ENCODE results near the gene ALDH1B1. TPM values are rescaled to one million over a fixed set of nuclear protein-coding genes. Genes with fewer than 3 reads are reported as not detected.

The ALDH1B1 gene
- total RNA-seq, 6 experiments from 2014 or later: 34.5 to 42.0 (median 37.2) TPM

GRCh38 chr9:38428062-38428461 lies 35.6 kb downstream of the ALDH1B1 start:
- peaks cover 39% of the 10 kb centered on the region for H3K27me3 Mint-ChIP-seq (ENCODE audit: insufficient read depth)
- no peak overlapping the region for H3K4me3 Mint-ChIP-seq
- TF ChIP-seq, protein P1, sequence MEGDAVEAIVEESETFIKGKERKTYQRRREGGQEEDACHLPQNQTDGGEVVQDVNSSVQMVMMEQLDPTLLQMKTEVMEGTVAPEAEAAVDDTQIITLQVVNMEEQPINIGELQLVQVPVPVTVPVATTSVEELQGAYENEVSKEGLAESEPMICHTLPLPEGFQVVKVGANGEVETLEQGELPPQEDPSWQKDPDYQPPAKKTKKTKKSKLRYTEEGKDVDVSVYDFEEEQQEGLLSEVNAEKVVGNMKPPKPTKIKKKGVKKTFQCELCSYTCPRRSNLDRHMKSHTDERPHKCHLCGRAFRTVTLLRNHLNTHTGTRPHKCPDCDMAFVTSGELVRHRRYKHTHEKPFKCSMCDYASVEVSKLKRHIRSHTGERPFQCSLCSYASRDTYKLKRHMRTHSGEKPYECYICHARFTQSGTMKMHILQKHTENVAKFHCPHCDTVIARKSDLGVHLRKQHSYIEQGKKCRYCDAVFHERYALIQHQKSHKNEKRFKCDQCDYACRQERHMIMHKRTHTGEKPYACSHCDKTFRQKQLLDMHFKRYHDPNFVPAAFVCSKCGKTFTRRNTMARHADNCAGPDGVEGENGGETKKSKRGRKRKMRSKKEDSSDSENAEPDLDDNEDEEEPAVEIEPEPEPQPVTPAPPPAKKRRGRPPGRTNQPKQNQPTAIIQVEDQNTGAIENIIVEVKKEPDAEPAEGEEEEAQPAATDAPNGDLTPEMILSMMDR (IDR thresholded peaks at IDR 0.05): no peak
- DNase-seq: no peak
- no peaks in the 10 kb centered on the region for H3K4me1 Mint-ChIP-seq (ENCODE audit: low read depth)
- no peaks in the 10 kb centered on the region for H3K9me3 Mint-ChIP-seq
- no peaks in the 10 kb centered on the region for H3K36me3 Mint-ChIP-seq (ENCODE audit: low read depth)
- H3K27ac Mint-ChIP-seq: no peak overlapping the region

- no peak for DNase-seq
- TF ChIP-seq, protein P1 (IDR thresholded peaks at IDR 0.05): no peak
- Mint-ChIP-seq H3K27me3 (ENCODE audit: insufficient read depth) (peaks cover 24% of the 10 kb centered on the region), H3K9me3 (no peaks in the 10 kb centered on the region), H3K36me3 (ENCODE audit: low read depth) (no peaks in the 10 kb centered on the region), H3K4me1 (ENCODE audit: low read depth) (peaks cover 22% of the 10 kb centered on the region), H3K4me3 (no peak overlapping the region), H3K27ac (no peak overlapping the region)
Observed at GRCh38 chr9:38431116-38431515, 38.6 kb downstream of the ALDH1B1 start.

- peaks cover 41% of the 10 kb centered on the region for H3K4me1 Mint-ChIP-seq (ENCODE audit: low read depth)
- TF ChIP-seq, protein P1 (IDR thresholded peaks at IDR 0.05): peak; percentile 85
- H3K4me3 Mint-ChIP-seq: no peak overlapping the region
- no peaks in the 10 kb centered on the region for H3K9me3 Mint-ChIP-seq
- DNase-seq: peak; percentile 38
- no peak overlapping the region for H3K27ac Mint-ChIP-seq
- no peaks in the 10 kb centered on the region for H3K36me3 Mint-ChIP-seq (ENCODE audit: low read depth)
- peaks cover 22% of the 10 kb centered on the region for H3K27me3 Mint-ChIP-seq (ENCODE audit: insufficient read depth)
Observed at GRCh38 chr9:38432922-38433510, 40.5 kb downstream of the ALDH1B1 start.

DNA sequence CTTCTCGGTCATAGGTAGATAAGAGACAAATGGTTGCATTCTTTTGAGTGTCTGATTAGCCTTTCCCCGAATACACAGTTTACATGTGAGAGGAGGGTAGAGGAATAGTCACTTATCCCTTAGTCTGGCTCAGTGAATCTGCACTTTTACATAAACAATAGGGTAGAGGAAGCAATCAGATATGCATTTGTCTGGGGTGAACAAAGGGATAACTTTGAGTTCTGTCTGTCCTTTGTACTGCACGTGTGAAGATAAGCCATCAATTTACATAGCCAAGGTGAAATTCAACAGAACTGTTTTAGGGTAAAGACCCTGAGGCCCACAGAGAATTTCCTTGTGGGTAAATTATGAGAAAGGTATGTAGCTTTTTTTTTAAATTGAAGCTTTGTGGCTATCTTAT lies 41.9 kb downstream of the ALDH1B1 start:
- no peak for DNase-seq
- Mint-ChIP-seq H3K36me3 (ENCODE audit: low read depth) (no peaks in the 10 kb centered on the region), H3K27ac (no peak overlapping the region; the same call in 1 of the 2 replicates), H3K4me3 (no peak overlapping the region), H3K27me3 (ENCODE audit: insufficient read depth) (peaks cover 21% of the 10 kb centered on the region), H3K9me3 (no peaks in the 10 kb centered on the region), H3K4me1 (ENCODE audit: low read depth) (peaks cover 45% of the 10 kb centered on the region)
- TF ChIP-seq, protein P1 (IDR thresholded peaks at IDR 0.05): no peak

- DNase-seq: no peak
- Mint-ChIP-seq H3K4me1 (ENCODE audit: low read depth) (peaks cover 45% of the 10 kb centered on the region), H3K36me3 (ENCODE audit: low read depth) (no peaks in the 10 kb centered on the region), H3K4me3 (no peak overlapping the region), H3K27ac (peak overlapping the region; percentile 34; the same call in 1 of the 2 replicates), H3K27me3 (ENCODE audit: insufficient read depth) (peaks cover 17% of the 10 kb centered on the region), H3K9me3 (no peaks in the 10 kb centered on the region)
- TF ChIP-seq, protein P1 (IDR thresholded peaks at IDR 0.05): no peak
Observed at GRCh38 chr9:38434853-38435252, 42.4 kb downstream of the ALDH1B1 start.

Measured in HFFc6 (cell line).